NCI-H82 treated with DMSO at 0.1 percent for 48 hours (cell line): ENCODE results near the gene RHOBTB1.
"Not testable (repeated sequence)": the region's sequence is repeated elsewhere in the genome, so short reads cannot be mapped to it uniquely, and the experiment has no call there.

Source experiments
- DNase-seq: peaks from one replicate; lab custom pipeline; 2025; ENCODE audit not compliant: unreplicated experiment; lab: John Stamatoyannopoulos, UW

Gene RHOBTB1

GRCh38 chr10:60870416-60870728, 73.6 kb downstream of the RHOBTB1 start:
- no peak for DNase-seq

- no peak for DNase-seq
Measured at GRCh38 chr10:60869652-60870415, 74.2 kb downstream of the RHOBTB1 start.

GRCh38 chr10:60868946-60869345, 75.0 kb downstream of the RHOBTB1 start:
- no peak for DNase-seq

- DNase-seq = no peak
Measured at GRCh38 chr10:60865198-60865783, 78.7 kb downstream of the RHOBTB1 start.

DNA sequence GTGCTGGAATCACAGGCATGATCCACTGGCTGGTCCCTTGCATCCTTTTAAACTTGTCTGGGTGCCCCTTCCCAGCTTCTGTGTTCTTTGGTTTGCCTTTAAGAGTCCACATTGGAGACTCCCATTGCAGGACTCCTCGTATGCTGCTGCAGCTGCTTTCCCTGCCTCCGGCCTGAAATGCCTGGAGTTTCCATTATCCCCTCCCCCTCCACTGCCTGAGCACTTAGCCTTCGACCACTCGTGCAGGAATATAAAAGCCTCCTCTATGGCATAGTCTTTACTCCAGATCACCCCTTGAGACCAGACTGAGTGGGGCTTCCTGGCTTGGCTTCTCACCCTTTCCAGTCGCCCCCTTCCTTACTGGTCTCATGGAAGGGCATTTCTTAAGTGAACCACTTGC, 80.2 kb downstream of the RHOBTB1 start:
- DNase-seq = no peak

GRCh38 chr10:60862517-60862916, 81.5 kb downstream of the RHOBTB1 start:
- no peak for DNase-seq

DNA sequence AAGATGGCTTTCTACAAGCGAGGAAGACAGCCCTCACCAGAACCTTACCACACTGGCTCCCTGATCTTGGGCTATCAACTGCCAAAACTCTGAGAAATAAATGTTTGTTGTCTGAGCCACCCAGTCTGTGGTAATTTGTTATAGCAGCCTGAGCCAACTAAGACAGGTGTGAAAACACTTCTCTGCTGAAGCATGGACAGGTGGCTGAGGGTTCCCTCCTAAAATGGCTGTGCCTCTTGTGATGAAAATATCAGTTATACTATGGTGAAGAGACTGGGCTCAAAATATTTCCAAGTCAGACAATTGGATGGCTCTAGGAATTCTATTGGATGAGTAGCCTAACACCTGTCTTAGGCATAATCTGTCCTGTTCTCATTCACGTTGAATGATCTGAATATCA, 87.6 kb downstream of the RHOBTB1 start:
- no peak for DNase-seq

GRCh38 chr10:60853637-60854036, 90.3 kb downstream of the RHOBTB1 start:
- no peak for DNase-seq

GRCh38 chr10:60853107-60853506, 90.9 kb downstream of the RHOBTB1 start:
- no peak for DNase-seq

- DNase-seq = no peak
Measured at GRCh38 chr10:60849740-60850139, 94.2 kb downstream of the RHOBTB1 start.

- no peak for DNase-seq
Measured at GRCh38 chr10:60849217-60849616, 94.8 kb downstream of the RHOBTB1 start.

DNA sequence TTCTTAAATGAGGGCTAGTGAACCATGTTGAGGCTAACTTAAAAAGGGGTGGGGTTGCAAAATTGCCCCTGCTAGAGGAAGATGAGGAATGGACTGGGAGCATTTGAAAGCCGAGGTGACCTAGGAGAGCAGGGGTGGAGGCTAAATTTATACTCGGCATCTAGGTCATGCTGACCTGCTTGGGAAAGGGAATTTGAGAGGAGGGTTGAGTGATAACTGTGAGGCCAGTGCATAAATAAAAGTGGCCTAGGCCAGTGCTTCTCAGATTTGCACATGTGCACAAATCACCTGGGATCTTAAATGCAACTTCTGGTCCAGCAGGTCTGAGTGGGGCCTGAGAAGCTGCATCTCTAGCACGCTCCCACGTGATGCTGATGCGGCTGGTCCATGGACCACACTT, 95.3 kb downstream of the RHOBTB1 start:
- no peak for DNase-seq

DNA sequence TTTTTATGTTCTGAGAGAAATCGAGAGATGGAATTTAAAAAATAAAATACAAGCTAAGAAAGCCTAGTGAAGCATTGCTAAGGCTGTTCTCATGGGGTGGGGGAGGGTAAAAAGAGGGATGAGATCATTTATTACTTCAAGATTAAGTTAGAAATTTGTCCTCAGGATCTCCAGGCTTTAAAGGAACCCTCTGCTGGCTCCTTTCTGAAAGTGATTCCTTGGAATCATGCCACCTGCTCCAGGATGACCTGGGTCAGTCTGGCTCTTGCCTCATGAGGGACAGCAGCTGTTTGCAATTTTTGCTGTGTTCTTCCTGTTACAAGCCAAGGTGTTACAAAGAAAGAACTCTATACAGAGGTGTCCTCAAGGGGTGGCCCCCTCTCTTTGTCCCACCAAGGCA, 95.9 kb downstream of the RHOBTB1 start:
- DNase-seq = no peak

GRCh38 chr10:60846173-60846572, 97.8 kb downstream of the RHOBTB1 start:
- no peak for DNase-seq

DNA sequence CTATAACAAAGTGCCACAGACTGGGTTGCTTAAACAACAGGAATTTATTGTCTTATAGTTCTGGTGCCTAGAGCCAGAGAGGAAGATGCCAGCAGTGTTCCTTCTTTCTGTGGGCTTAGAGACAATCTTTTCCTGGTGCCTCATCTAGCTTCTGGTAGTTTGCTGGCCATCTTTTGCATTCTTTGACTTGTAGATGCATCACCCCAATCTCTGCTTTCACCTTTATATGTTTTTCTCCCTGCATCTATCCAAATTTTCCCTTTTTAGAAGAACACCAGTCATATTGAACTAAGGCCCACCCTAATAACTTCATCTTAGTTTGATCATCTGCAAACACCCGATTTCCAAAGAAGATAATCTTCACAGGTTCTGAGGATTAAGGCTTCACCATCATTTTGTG, 98.9 kb downstream of the RHOBTB1 start:
- DNase-seq = no peak

GRCh38 chr10:60842694-60843093, 101.3 kb downstream of the RHOBTB1 start:
- DNase-seq = no peak

- not testable (repeated sequence) for DNase-seq
Measured at GRCh38 chr10:60841227-60841626, 102.8 kb downstream of the RHOBTB1 start.

DNA sequence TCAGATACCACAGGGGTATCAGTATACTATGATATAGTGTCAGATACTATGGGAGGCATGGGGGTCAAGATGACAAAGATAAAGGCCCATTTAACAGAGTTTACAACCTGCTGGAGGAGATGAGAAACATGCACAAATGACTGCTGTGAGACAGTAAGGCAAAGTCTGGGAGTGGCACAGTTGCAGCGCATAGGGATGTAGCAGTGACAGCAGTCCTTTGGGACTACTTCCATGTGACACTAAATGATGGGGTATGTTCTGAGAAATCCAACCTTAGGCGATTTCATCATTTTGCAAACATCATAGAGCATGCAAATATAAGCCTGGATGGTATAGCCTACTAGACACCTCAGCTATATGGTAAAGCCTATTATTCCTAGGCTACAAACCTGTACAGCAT, 108.9 kb downstream of the RHOBTB1 start:
- DNase-seq = no peak

- no peak for DNase-seq
Measured at GRCh38 chr10:60834401-60834800, 109.6 kb downstream of the RHOBTB1 start.

- not testable (repeated sequence) for DNase-seq
Measured at GRCh38 chr10:60832136-60832535, 111.8 kb downstream of the RHOBTB1 start.

DNA sequence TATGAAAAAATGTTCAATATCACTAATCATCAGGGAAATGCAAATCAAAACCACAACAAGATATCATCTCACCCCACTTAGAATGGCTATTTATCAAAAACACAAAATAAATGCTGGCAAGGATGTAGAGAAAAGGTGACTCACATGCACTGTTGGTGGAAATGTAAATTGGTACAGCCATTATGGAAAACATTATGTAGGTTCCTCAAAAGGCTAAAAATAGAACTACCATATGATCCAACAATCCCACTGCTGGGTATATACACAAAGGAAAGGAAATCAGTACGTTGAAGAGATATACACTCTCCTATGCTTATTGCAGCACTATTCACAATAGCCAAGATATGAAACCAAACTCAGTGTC, 115.5 kb downstream of the RHOBTB1 start:
- DNase-seq = no peak

DNA sequence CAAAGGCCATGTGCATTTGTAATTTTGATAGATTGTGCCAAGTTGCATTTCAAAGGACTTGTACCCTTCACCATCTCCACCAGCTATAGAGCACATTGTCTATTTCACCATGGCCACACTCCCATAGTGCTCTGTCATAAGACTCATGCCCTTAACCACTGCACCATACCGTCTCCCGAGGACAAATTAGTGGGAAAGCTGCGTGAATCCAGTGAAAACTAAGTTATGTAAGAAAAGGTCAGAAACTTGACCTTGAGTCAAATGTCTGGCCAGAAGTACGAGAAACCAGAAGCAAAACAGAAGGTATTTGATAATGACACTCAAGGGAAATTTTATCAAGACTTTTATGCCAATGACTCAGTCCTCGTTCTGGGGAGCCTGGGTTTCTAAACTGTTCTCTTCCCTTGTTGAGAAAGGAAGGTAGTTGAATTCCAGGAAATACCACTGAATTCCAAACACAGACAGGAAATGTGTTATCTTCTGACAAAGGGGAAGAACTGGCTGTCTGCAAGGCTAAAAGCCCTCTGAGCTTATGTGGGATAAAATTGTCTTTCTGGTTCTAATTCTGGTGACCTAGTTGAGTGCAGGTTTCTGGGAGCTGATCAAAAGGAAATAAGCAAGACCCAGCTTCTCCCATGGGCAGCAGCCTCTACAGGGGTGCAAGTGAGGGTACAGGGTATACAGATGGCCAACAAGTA, 116.0 kb downstream of the RHOBTB1 start:
- DNase-seq = no peak
